ENCODE results near the gene JCAD. TPM values are rescaled to one million over a fixed set of nuclear protein-coding genes. Genes with fewer than 3 reads are reported as not detected.
"Not testable (repeated sequence)": the region's sequence is repeated elsewhere in the genome, so short reads cannot be mapped to it uniquely, and the experiment has no call there.

Gene JCAD
- total RNA-seq, result not detected in 2 replicates

- peak; percentile 92 for ATAC-seq (ENCODE audit: low read depth)
- no peak for TF ChIP-seq CTCF (IDR thresholded peaks at IDR 0.05)
- ChIA-PET CTCF (no interaction called here), POLR2A (no interaction called here)
- DNase-seq, result peak; percentile 49
- H3K27ac Mint-ChIP-seq, result no peak within 1 kb of the TSS
- H3K4me3 Mint-ChIP-seq, result peak within 1 kb of the TSS; percentile 67
- intact Hi-C loops (cut with micrococcal nuclease), result no loop called here
- peaks cover 56% of the 10 kb centered on the region for H3K27me3 Mint-ChIP-seq
- H3K36me3 Mint-ChIP-seq (ENCODE audit: low read depth), result no peaks in the 10 kb centered on the region
- H3K9me3 Mint-ChIP-seq, result no peaks in the 10 kb centered on the region
- H3K4me1 Mint-ChIP-seq, result peaks cover 11% of the 10 kb centered on the region
Observed at GRCh38 chr10:30059209-30060107, at the start of gene JCAD. JCAD (minus strand) TSS chr10:30059586; CDS start chr10:30047812, 11,774 bp downstream.

- intact Hi-C loops (cut with micrococcal nuclease), result no loop called here
- H3K36me3 Mint-ChIP-seq (ENCODE audit: low read depth), result no peaks in the 10 kb centered on the region
- ChIA-PET POLR2A (no interaction called here), CTCF (no interaction called here)
- peaks cover 5% of the 10 kb centered on the region for H3K27me3 Mint-ChIP-seq
- no peak overlapping the region for H3K4me3 Mint-ChIP-seq
- no peak overlapping the region for H3K27ac Mint-ChIP-seq
- peaks cover 13% of the 10 kb centered on the region for H3K9me3 Mint-ChIP-seq
- ATAC-seq (ENCODE audit: low read depth) (no peak), DNase-seq (no peak)
- H3K4me1 Mint-ChIP-seq, result no peaks in the 10 kb centered on the region
- no peak for TF ChIP-seq CTCF (IDR thresholded peaks at IDR 0.05)
Observed at GRCh38 chr10:30106987-30107386, 47.6 kb upstream of the JCAD start.

- POLR2A ChIA-PET, result no interaction called here
- H3K9me3 Mint-ChIP-seq, result peaks cover 13% of the 10 kb centered on the region
- H3K4me3 Mint-ChIP-seq, result no peak overlapping the region
Observed at GRCh38 chr10:30103595-30104320, 44.4 kb upstream of the JCAD start.

GRCh38 chr10:30099706-30100105, 40.3 kb upstream of the JCAD start:
- intact Hi-C loops (cut with micrococcal nuclease); DNase-seq; H3K27ac Mint-ChIP-seq; H3K27me3 Mint-ChIP-seq; H3K4me1 Mint-ChIP-seq; CTCF ChIA-PET; POLR2A ChIA-PET; ATAC-seq (ENCODE audit: low read depth); H3K4me3 Mint-ChIP-seq; H3K36me3 Mint-ChIP-seq (ENCODE audit: low read depth): not testable (repeated sequence)
- H3K9me3 Mint-ChIP-seq, result peaks cover 13% of the 10 kb centered on the region

More at GRCh38 chr10:30103595-30104320, 44.4 kb upstream of the JCAD start:
- Mint-ChIP-seq H3K36me3 (ENCODE audit: low read depth) (no peaks in the 10 kb centered on the region), H3K27ac (no peak overlapping the region), H3K27me3 (peaks cover 11% of the 10 kb centered on the region), H3K4me1 (no peaks in the 10 kb centered on the region)
- CTCF ChIA-PET, result no interaction called here
- intact Hi-C loops (cut with micrococcal nuclease), result no loop called here
- ATAC-seq (ENCODE audit: low read depth), result no peak
- no peak for TF ChIP-seq CTCF (IDR thresholded peaks at IDR 0.05)
- no peak for DNase-seq

- ChIA-PET CTCF (no interaction called here), POLR2A (no interaction called here)
- no peak for TF ChIP-seq CTCF (IDR thresholded peaks at IDR 0.05)
- peaks cover 11% of the 10 kb centered on the region for H3K9me3 Mint-ChIP-seq
- DNase-seq, result no peak
- no peaks in the 10 kb centered on the region for H3K36me3 Mint-ChIP-seq (ENCODE audit: low read depth)
- intact Hi-C loops (cut with micrococcal nuclease), result no loop called here
- ATAC-seq (ENCODE audit: low read depth), result no peak
- no peaks in the 10 kb centered on the region for H3K4me1 Mint-ChIP-seq
- peaks cover 7% of the 10 kb centered on the region for H3K27me3 Mint-ChIP-seq
- H3K27ac Mint-ChIP-seq, result no peak overlapping the region
- H3K4me3 Mint-ChIP-seq, result no peak overlapping the region
Observed at GRCh38 chr10:30099101-30099500, 39.7 kb upstream of the JCAD start.
